K562 (cell line): ENCODE data around the gene NRXN2. TPM values are rescaled to one million over a fixed set of nuclear protein-coding genes. Genes with fewer than 3 reads are reported as not detected.

Experiments
- ATAC-seq: fragments of 200-7000 bp; cut with Tn5 transposase; 3 replicates; pipeline ENCODE4 v1.9.1; 2020; ENCODE audit warnings: moderate library complexity
- BruUV-seq: library from RNA; stranded (reverse); fragments of 400-500 nt; replicated peaks from 2 replicates; lab custom pipeline; 2021; lab: Mats Ljungman, UMichigan
- CTCF ChIA-PET: fragments of 300-600 bp; formaldehyde crosslinking; extraction: SDS; loops from one replicate; lab custom pipeline; 2021; ENCODE audit warnings: low intra/inter-chr PET ratio; lab: Yijun Ruan, JAX
- POLR2A ChIA-PET: fragments of 300-600, 350-650 bp; sonication (Branson Sonifier 250); formaldehyde crosslinking; extraction: SDS; loops from one replicate; lab custom pipeline; 2021; ENCODE audit warnings: antibody characterized with exemption, inconsistent platforms; lab: Yijun Ruan, JAX
- DNase-seq, 4 experiments: peaks; one replicate each; pipeline versions ENCODE4 v3.0.0 to v3.0.0-alpha.2; 2011 to 2018; ENCODE audit warnings: low spot score in 3 of 4, mixed read lengths in 3 of 4; ENCODE audit errors: extremely low read depth in 1 of 4
- FAIRE-seq: peaks from 2 replicates; lab custom pipeline; 2011; peaks lifted over from hg19 to GRCh38; lab: Jason Lieb, UNC
- H2AFZ ChIP-seq: 2 replicates; pipeline ENCODE4 v1.6.0; 2011; ENCODE audit warnings: low read depth, low read length, control low read depth, inconsistent platforms
- H3K27ac ChIP-seq: fragments of 200-600 bp; 3 replicates; pipeline ENCODE4 v1.8.0; 2011; ENCODE audit warnings: low read depth, mild to moderate bottlenecking, control low read depth, inconsistent platforms, low read length, moderate library complexity, mixed read lengths; ENCODE audit errors: extremely low read depth
- H3K27me3 ChIP-seq, 2 experiments: fragments of 300-600 bp in 1 of 2; 2 replicates in 1 of 2; 3 replicates in 1 of 2; pipeline versions ENCODE4 v1.6.0 to v1.8.0; 2011; ENCODE audit warnings: inconsistent platforms in 2 of 2, low read length in 2 of 2, mild to moderate bottlenecking in 1 of 2, mixed read lengths in 1 of 2, moderate library complexity in 1 of 2; ENCODE audit not compliant: control insufficient read depth in 2 of 2, insufficient read depth in 2 of 2
- H3K36me3 ChIP-seq: fragments of 300-600 bp; 3 replicates; pipeline ENCODE4 v1.8.0; 2011; ENCODE audit warnings: mild to moderate bottlenecking, low read length, inconsistent platforms; ENCODE audit not compliant: control insufficient read depth, insufficient read depth
- H3K4me1 ChIP-seq, 2 experiments: fragments of 200-600 bp in 1 of 2; replicated peaks in 1 of 2; 2 replicates in 1 of 2; 3 replicates in 1 of 2; pipeline versions ENCODE4 v1.5.1 to v1.8.0; 2011; ENCODE audit warnings: inconsistent platforms in 2 of 2, low read length in 2 of 2, mild to moderate bottlenecking in 1 of 2, mixed read lengths in 1 of 2, moderate library complexity in 1 of 2; ENCODE audit not compliant: control insufficient read depth in 2 of 2, insufficient read depth in 2 of 2
- H3K4me2 ChIP-seq: 2 replicates; pipeline ENCODE4 v1.6.1; 2011; ENCODE audit warnings: low read length, control low read depth, inconsistent platforms, mixed read lengths; ENCODE audit not compliant: insufficient read depth
- H3K4me3 ChIP-seq: fragments of 200-600 bp; sonication (generic), shearing (Covaris generic); 2 replicates; pipeline ENCODE4 v1.5.1; 2016; ENCODE audit warnings: control low read depth, inconsistent platforms
- H3K79me2 ChIP-seq: fragments of 200-600 bp; 3 replicates; pipeline ENCODE4 v1.8.0; 2011; ENCODE audit warnings: low read length, inconsistent platforms; ENCODE audit not compliant: control insufficient read depth, insufficient read depth
- H3K9ac ChIP-seq, 2 experiments: 2 replicates each; pipeline versions ENCODE4 v1.6.0 to v1.6.1; 2011; ENCODE audit warnings: low read depth in 2 of 2, low read length in 2 of 2, control low read depth in 1 of 2, inconsistent platforms in 1 of 2, mild to moderate bottlenecking in 1 of 2, mixed read lengths in 1 of 2; ENCODE audit not compliant: insufficient read depth in 1 of 2
- H3K9me1 ChIP-seq: one replicate; pipeline ENCODE4 v1.6.0; 2011; ENCODE audit warnings: inconsistent platforms, mild to moderate bottlenecking, low read length, moderate library complexity; ENCODE audit not compliant: control insufficient read depth, insufficient read depth
- H3K9me3 ChIP-seq: replicated peaks from 2 replicates; pipeline ENCODE4 v1.5.1; 2011; ENCODE audit warnings: low read depth, low read length, inconsistent platforms; ENCODE audit not compliant: control insufficient read depth, insufficient read depth
- H4K20me1 ChIP-seq: replicated peaks from 2 replicates; pipeline ENCODE4 v1.6.1; 2011; ENCODE audit warnings: low read length, inconsistent platforms, mixed read lengths; ENCODE audit not compliant: control insufficient read depth, insufficient read depth
- BHLHE40 ChIP-seq: IDR thresholded peaks from 2 replicates; pipeline ENCODE4 v1.6.1; 2011; ENCODE audit warnings: low read length, improper control_type of control experiment
- CBFA2T3 ChIP-seq: fragments of 450-650 bp; IDR thresholded peaks from 2 replicates; pipeline ENCODE4 v1.6.1; 2017
- FOS ChIP-seq: IDR thresholded peaks from 3 replicates; pipeline ENCODE4 v1.6.1; 2011; ENCODE audit not compliant: insufficient read length; ENCODE audit errors: extremely low read depth
- HSF4 ChIP-seq: fragments of 250-450 bp; sonication (Bioruptor Pico); IDR thresholded peaks from 2 replicates; pipeline ENCODE4 v2.1.2; 2022; ENCODE audit warnings: mild to moderate bottlenecking, moderate library complexity, borderline replicate concordance
- IRF1 ChIP-seq: sonication (generic); formaldehyde crosslinking; IDR thresholded peaks from 2 replicates; pipeline ENCODE4 v1.8.0; 2022; ENCODE audit warnings: missing genetic modification reagents, mild to moderate bottlenecking, borderline replicate concordance
- MXI1 ChIP-seq: IDR thresholded peaks from 2 replicates; pipeline ENCODE4 v1.6.1; 2011; ENCODE audit warnings: low read depth, mild to moderate bottlenecking, improper control_type of control experiment, low read length
- NFRKB ChIP-seq: fragments of 450-650 bp; IDR thresholded peaks from 2 replicates; pipeline ENCODE4 v1.6.1; 2016; ENCODE audit warnings: low read depth
- XRCC4 ChIP-seq: IDR thresholded peaks from one replicate; pipeline ENCODE4 v1.6.1; 2011; ENCODE audit not compliant: insufficient read depth, insufficient read length; ENCODE audit errors: extremely low read depth
- ZNF184 ChIP-seq: sonication (generic); formaldehyde crosslinking; IDR thresholded peaks from 2 replicates; pipeline ENCODE4 v1.5.0; 2020; ENCODE audit warnings: missing genetic modification reagents
- ZNF224 ChIP-seq: sonication (generic); formaldehyde crosslinking; IDR thresholded peaks from 2 replicates; pipeline ENCODE4 v1.8.0; 2022; ENCODE audit warnings: mild to moderate bottlenecking, missing genetic modification reagents
- ZNF740 ChIP-seq, 3 experiments: fragments of 200-800 bp in 1 of 3; sonication (Bioruptor generic) in 1 of 3; sonication (generic) in 1 of 3; formaldehyde crosslinking in 1 of 3; IDR thresholded peaks; 2 replicates each; pipeline versions ENCODE4 v1.6.1 to v1.8.0; 2016 to 2022; ENCODE audit warnings: mild to moderate bottlenecking in 2 of 3, missing compliant biosample characterization in 2 of 3, missing genetic modification characterization in 2 of 3, missing genetic modification reagents in 1 of 3
- WGBS: fragments of 100-300 bp; shearing (Covaris generic); methylation state at CpG from one replicate; pipeline ENCODE4 v1.1.6; 2016; ENCODE audit warnings: low coverage, mixed read lengths; ENCODE audit not compliant: insufficient coverage; ENCODE audit errors: missing lambda C conversion rate; 5-methylcytosine and 5-hydroxymethylcytosine counted together
- in situ Hi-C: fragments of 300-500 bp; cut with MboI; formaldehyde crosslinking; loops from 4 replicates; pipeline ENCODE4 v1.15.0; 2018; ENCODE audit warnings: inconsistent platforms, mixed read lengths
- intact Hi-C: fragments of 100-400 bp; cut with micrococcal nuclease; formaldehyde crosslinking; loops from 2 replicates; pipeline ENCODE4 v1.14.2; 2022
- polyA plus RNA-seq, 8 experiments: library from polyadenylated mRNA; depleted of rRNA in 4 of 8; stranded (reverse) in 5 of 8; unstranded in 3 of 8; fragments of >200 nt; fragmentation: Nextera tagmentation in 2 of 8; fragmentation: Illumina TruSeq in 1 of 8; extraction: Ambion mirVana in 2 of 8; extraction: Trizol in 1 of 8; gene quantifications; 2 replicates each; pipeline versions ENCODE4 v1.2.1 to v1.2.3, GENCODE V29; 2011 to 2014; ENCODE audit warnings: inconsistent platforms in 1 of 8, missing spikeins in 1 of 8
- total RNA-seq, 7 experiments: library from RNA; depleted of rRNA in 6 of 7; stranded (reverse); fragments of >200 nt in 6 of 7; fragmentation: Illumina TruSeq in 2 of 7; extraction: Trizol in 2 of 7; gene quantifications; 2 replicates each; pipeline versions ENCODE4 v1.2.1 to v1.2.3, GENCODE V29; 2011 to 2021; ENCODE audit warnings: low replicate concordance in 1 of 7

Gene NRXN2
- total and polyA plus RNA-seq, 9 of the 15 experiments (the other 6 are each of a cell fraction or from before 2014, with no cell fraction given) = 0.07 to 0.47 (median 0.15) TPM; not detected in 4

GRCh38 chr11:64649291-64649697 is 73.7 kb downstream of the NRXN2 start (continued):
- TF ChIP-seq IRF1 (CRISPR knock-in tag) = no peak
- TF ChIP-seq BHLHE40 = no peak

GRCh38 chr11:64648551-64648950 is 74.4 kb downstream of the NRXN2 start:
- no peaks in the 10 kb centered on the region for H3K9me3 ChIP-seq
- H3K4me2 ChIP-seq = no peak overlapping the region
- H3K79me2 ChIP-seq = no peaks in the 10 kb centered on the region
- POLR2A ChIA-PET = interaction anchor here (0.5 to 1.5 kb wide), 3 partner anchors 9 to 366 kb away, joined by 3 to 5 read pairs (median 3); partner anchors contain the start of gene ARL2
- H3K36me3 ChIP-seq = no peaks in the 10 kb centered on the region
- TF ChIP-seq CBFA2T3 (no peak), FOS (no peak), ZNF184 (no peak), ZNF740 (CRISPR knock-in tag; IDR thresholded peaks at IDR 0.05) (no peak), ZNF740 (tag; IDR thresholded peaks at IDR 0.05) (no peak), NFRKB (no peak), HSF4 (CRISPR knock-in tag) (no peak), ZNF224 (no peak), MXI1 (no peak), XRCC4 (no peak)
- TF ChIP-seq, all 486 proteins: peak for 0
- 7% methylated on average over 9 of the region's 9 CpGs for WGBS
- peaks cover 7% of the 10 kb centered on the region; the same call in 1 of the 2 replicates for H4K20me1 ChIP-seq
- H3K4me3 ChIP-seq = no peak overlapping the region
- H3K27ac ChIP-seq = no peak overlapping the region
- CTCF ChIA-PET = interaction anchor here (1.9 kb wide), 1 partner anchor 159 kb away, joined by 7 read pairs; no protein-coding TSS in a partner anchor
- no peaks in the 10 kb centered on the region for H3K9me1 ChIP-seq
- no peak overlapping the region for H2AFZ ChIP-seq
- FAIRE-seq (no peak), ATAC-seq (no peak), DNase-seq (no peak)
- BruUV-seq = no TSS peak
- H3K27me3 ChIP-seq = peaks cover 4 to 52% of the 10 kb centered on the region in 2 experiments; a peak in 4 of 5 replicates
- peaks cover 7 to 16% of the 10 kb centered on the region in 2 experiments; a peak in 4 of 5 replicates for H3K4me1 ChIP-seq
- intact Hi-C loops = loop anchor here (2.0 to 5.0 kb wide), 2 partner anchors 18 to 291 kb away; partner anchors contain the start of gene RPS6KA4
- in situ Hi-C loops = no loop called here
- peak overlapping the region in 1 of 2 experiments; percentile 47; a peak in 1 of 4 replicates for H3K9ac ChIP-seq
